Ishikawa (cell line): ENCODE results near the gene RHCG.

Source experiments
- CEBPB ChIP-seq: IDR thresholded peaks from 2 replicates; pipeline ENCODE4 v1.6.1; 2012
- CREB1 ChIP-seq: IDR thresholded peaks from 2 replicates; pipeline ENCODE4 v1.6.1; 2012; ENCODE audit warnings: low read depth
- EGR1 ChIP-seq: IDR thresholded peaks from 2 replicates; pipeline ENCODE4 v1.6.1; 2012
- EP300 ChIP-seq: IDR thresholded peaks from 2 replicates; pipeline ENCODE4 v1.6.1; 2012; ENCODE audit warnings: borderline replicate concordance
- FOXM1 ChIP-seq: IDR thresholded peaks from 2 replicates; pipeline ENCODE4 v1.6.1; 2012; ENCODE audit warnings: low read depth, borderline replicate concordance
- NFIC ChIP-seq: IDR thresholded peaks from 2 replicates; pipeline ENCODE4 v1.6.1; 2012
- RAD21 ChIP-seq: IDR thresholded peaks from 2 replicates; pipeline ENCODE4 v1.6.1; 2012; ENCODE audit warnings: low read depth
- TAF1 ChIP-seq: IDR thresholded peaks from 2 replicates; pipeline ENCODE4 v1.6.1; 2012; ENCODE audit warnings: low read depth, mild to moderate bottlenecking
- TCF12 ChIP-seq: IDR thresholded peaks from 2 replicates; pipeline ENCODE4 v1.6.1; 2012; ENCODE audit warnings: low read depth
- TEAD4 ChIP-seq: IDR thresholded peaks from 2 replicates; pipeline ENCODE4 v1.6.1; 2012
- YY1 ChIP-seq: IDR thresholded peaks from 2 replicates; pipeline ENCODE4 v1.6.1; 2012; ENCODE audit warnings: low read depth
- ZBTB7A ChIP-seq: IDR thresholded peaks from 2 replicates; pipeline ENCODE4 v1.6.1; 2012; ENCODE audit warnings: low read depth
- TF ChIP-seq, protein P1 (sequence below): IDR thresholded peaks from 2 replicates; pipeline ENCODE4 v1.6.1; 2012; ENCODE audit warnings: low read depth, mild to moderate bottlenecking
- TF ChIP-seq, protein P2 (sequence below): IDR thresholded peaks from 2 replicates; pipeline ENCODE4 v1.6.1; 2012
- TF ChIP-seq, protein P3 (sequence below): IDR thresholded peaks from 2 replicates; pipeline ENCODE4 v1.6.1; 2012

The RHCG gene

DNA sequence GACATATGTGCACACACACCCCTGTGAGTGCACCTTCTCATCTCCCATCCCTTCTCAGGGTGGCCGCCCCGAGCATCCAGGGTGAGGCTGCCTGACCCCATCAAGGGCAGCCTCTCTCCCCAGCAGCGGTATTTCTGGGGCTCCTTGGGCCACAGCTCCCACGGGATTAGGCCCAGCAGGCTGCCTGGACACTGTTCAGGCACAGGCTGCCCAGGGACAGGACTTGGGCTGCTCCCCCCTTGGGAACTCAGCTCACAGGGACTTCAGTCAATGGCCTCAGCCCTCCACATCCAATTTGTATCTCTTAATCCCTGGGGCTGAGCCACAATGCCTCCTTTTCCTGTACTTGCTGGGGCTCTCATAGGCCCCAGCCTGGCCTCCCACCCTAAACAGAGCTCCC lies 35.0 kb downstream of the RHCG start:
- TF ChIP-seq, protein P1, sequence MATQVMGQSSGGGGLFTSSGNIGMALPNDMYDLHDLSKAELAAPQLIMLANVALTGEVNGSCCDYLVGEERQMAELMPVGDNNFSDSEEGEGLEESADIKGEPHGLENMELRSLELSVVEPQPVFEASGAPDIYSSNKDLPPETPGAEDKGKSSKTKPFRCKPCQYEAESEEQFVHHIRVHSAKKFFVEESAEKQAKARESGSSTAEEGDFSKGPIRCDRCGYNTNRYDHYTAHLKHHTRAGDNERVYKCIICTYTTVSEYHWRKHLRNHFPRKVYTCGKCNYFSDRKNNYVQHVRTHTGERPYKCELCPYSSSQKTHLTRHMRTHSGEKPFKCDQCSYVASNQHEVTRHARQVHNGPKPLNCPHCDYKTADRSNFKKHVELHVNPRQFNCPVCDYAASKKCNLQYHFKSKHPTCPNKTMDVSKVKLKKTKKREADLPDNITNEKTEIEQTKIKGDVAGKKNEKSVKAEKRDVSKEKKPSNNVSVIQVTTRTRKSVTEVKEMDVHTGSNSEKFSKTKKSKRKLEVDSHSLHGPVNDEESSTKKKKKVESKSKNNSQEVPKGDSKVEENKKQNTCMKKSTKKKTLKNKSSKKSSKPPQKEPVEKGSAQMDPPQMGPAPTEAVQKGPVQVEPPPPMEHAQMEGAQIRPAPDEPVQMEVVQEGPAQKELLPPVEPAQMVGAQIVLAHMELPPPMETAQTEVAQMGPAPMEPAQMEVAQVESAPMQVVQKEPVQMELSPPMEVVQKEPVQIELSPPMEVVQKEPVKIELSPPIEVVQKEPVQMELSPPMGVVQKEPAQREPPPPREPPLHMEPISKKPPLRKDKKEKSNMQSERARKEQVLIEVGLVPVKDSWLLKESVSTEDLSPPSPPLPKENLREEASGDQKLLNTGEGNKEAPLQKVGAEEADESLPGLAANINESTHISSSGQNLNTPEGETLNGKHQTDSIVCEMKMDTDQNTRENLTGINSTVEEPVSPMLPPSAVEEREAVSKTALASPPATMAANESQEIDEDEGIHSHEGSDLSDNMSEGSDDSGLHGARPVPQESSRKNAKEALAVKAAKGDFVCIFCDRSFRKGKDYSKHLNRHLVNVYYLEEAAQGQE: no peak
- no peak for TF ChIP-seq RAD21
- TF ChIP-seq TEAD4: no peak
- TF ChIP-seq FOXM1: no peak
- no peak for TF ChIP-seq EP300
- TF ChIP-seq, protein P2, sequence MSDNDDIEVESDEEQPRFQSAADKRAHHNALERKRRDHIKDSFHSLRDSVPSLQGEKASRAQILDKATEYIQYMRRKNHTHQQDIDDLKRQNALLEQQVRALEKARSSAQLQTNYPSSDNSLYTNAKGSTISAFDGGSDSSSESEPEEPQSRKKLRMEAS: no peak
- TF ChIP-seq ZBTB7A: no peak

DNA sequence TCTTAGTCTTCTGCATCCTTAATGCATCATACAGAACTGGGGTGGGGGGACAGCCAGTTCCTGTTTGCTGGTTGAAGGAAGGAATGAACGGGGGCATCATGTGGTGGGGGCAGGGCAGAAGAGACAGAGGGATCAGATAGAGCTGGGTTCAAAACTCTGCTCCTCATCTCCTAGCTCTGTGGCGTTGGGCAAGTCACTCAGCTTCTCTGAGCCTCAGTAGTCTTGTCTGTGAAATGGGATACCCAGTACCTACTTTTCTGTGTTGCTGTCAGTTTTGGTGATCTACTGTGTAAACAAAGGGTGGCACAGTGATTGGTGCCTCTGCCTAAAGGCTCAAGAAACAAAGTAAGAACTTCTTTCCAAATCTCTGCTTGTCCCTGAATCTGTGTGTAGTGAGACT lies 36.3 kb downstream of the RHCG start:
- TF ChIP-seq RAD21 (no peak), FOXM1 (no peak), EP300 (no peak), YY1 (no peak), ZBTB7A (no peak), CEBPB (no peak), CREB1 (no peak), TEAD4 (no peak), TCF12 (no peak), TAF1 (no peak), EGR1 (no peak), NFIC (no peak)
- TF ChIP-seq, protein P1: no peak
- TF ChIP-seq, protein P3, sequence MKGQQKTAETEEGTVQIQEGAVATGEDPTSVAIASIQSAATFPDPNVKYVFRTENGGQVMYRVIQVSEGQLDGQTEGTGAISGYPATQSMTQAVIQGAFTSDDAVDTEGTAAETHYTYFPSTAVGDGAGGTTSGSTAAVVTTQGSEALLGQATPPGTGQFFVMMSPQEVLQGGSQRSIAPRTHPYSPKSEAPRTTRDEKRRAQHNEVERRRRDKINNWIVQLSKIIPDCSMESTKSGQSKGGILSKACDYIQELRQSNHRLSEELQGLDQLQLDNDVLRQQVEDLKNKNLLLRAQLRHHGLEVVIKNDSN: no peak
- TF ChIP-seq, protein P2: no peak

DNA sequence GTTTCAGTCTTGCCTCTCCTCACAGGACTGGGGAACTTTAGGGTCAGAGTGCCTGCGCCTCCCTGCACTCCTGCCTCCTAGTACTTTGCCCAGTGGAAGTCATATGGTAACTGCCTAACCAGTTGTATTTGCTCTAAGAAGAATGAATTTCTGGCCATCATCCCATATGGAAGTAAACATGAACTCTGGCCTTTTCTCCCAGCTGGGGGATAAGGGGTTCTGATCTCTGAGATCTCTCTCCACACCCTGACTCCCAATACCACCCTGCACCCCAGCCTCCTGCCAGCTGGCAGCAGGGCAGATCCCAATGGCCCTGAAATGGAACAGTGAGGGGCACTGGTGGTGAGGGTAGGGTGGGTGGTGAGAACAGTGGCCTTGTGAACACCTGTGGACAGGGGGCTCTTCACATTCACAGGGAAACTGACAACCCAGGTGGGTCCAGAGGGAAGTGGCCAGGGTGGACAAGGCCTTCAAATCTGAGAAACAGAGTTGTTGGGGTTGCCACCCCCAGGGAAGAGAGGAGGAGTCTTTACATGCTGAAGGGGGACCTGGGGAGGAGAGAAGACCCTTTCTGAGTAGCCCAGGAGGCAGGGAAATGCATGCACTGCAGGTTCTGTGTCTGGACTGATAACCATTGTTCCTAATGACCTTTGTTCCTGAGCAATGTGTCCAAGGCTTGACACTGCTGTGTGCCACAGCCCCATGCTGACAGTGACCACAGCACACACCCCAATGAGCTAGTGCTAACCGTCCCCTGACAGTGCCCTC lies 36.9 kb downstream of the RHCG start:
- TF ChIP-seq FOXM1: no peak
- no peak for TF ChIP-seq TCF12
- TF ChIP-seq, protein P1: no peak
- TF ChIP-seq ZBTB7A: no peak
- TF ChIP-seq RAD21: no peak
- TF ChIP-seq, protein P2: no peak
- no peak for TF ChIP-seq CEBPB
- TF ChIP-seq EP300: no peak
- TF ChIP-seq TEAD4: no peak
- TF ChIP-seq YY1: no peak
- TF ChIP-seq, protein P3: no peak
- TF ChIP-seq CREB1: no peak
- TF ChIP-seq NFIC: no peak
- TF ChIP-seq TAF1: no peak
- no peak for TF ChIP-seq EGR1

DNA sequence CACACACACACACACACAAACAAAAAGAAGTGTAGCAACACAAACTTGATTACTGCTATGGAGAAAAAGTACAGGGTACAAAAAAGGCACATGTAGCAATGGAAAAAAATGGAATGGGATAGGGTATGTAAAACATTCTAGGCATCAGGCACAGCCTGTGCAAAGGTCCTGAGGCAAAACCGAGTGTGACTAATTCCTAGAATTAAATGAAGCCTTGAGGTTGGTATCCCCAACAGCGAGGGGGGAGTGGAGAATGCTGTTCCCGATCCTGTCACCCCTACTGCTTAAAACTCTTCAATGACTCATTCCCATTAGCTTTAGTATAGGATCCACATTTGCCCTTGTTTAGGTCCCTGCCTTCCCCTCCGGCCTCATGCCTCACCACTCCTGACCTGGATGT lies 37.9 kb downstream of the RHCG start:
- no peak for TF ChIP-seq EP300
- TF ChIP-seq, protein P1: no peak
- TF ChIP-seq, protein P2: no peak
- no peak for TF ChIP-seq TCF12
- no peak for TF ChIP-seq ZBTB7A
- TF ChIP-seq CEBPB: no peak
- no peak for TF ChIP-seq FOXM1
- no peak for TF ChIP-seq YY1
- no peak for TF ChIP-seq CREB1
- TF ChIP-seq NFIC: no peak
- TF ChIP-seq EGR1: no peak
- TF ChIP-seq RAD21: no peak
- TF ChIP-seq, protein P3: no peak
